ENCODE measurements around the gene HEG1. TPM values are rescaled to one million over a fixed set of nuclear protein-coding genes. Genes with fewer than 3 reads are reported as not detected.

Gene HEG1
- total RNA-seq, 5 donors from 2014 or later (not counting 1 experiment from before 2014, with no cell fraction given) = 22.6 to 27.6 (median 25.6) TPM

GRCh38 chr3:124997303-124998246, 58.2 kb downstream of the HEG1 start:
- no peak overlapping the region for H3K4me3 ChIP-seq (ENCODE audit: control insufficient read depth in 1 of 2, extremely low read depth in 1 of 2, low read length in 1 of 2)
- peaks cover 21 to 30% of the 10 kb centered on the region in 2 experiments for H3K4me1 ChIP-seq (ENCODE audit: control insufficient read depth in 1 of 2, extremely low read depth in 1 of 2, insufficient read depth in 2 of 2, low read length in 2 of 2)
- ATAC-seq (replicated peaks in 1 of 4) (no peak), DNase-seq (no peak)
- H3K36me3 Mint-ChIP-seq = peaks cover 68% of the 10 kb centered on the region
- peaks cover 16 to 22% (median 18%) of the 10 kb centered on the region in 3 donors for H3K4me1 Mint-ChIP-seq
- H3K4me3 Mint-ChIP-seq = no peak overlapping the region
- WGBS (ENCODE audit: insufficient coverage) = 93% methylated on average over 20 of the region's 21 CpGs
- ChIA-PET POLR2A (no interaction called here), CTCF (interaction anchor here in 1 of 2 donors (0.5 kb wide), 1 partner anchor 26 kb away, joined by 7 read pairs; no protein-coding TSS in a partner anchor)
- H3K27me3 Mint-ChIP-seq = no peaks in the 10 kb centered on the region
- H3K9me3 Mint-ChIP-seq = no peaks in the 10 kb centered on the region
- no peak overlapping the region for H3K27ac Mint-ChIP-seq
- no peak overlapping the region for H3K27ac ChIP-seq (ENCODE audit: low read length)
- peaks cover 13 to 73% of the 10 kb centered on the region in 2 donors for H3K36me3 ChIP-seq (ENCODE audit: control insufficient read depth in 2 of 2, extremely low read depth in 1 of 2, insufficient read depth in 1 of 2, low read length in 1 of 2)
- H3K9me3 ChIP-seq = no peaks in the 10 kb centered on the region
- no peaks in the 10 kb centered on the region for H3K27me3 ChIP-seq (replicated peaks in 1 of 2; ENCODE audit: control insufficient read depth in 2 of 2, extremely low read depth in 1 of 2, insufficient read depth in 2 of 2, low read length in 1 of 2)

- no peaks in the 10 kb centered on the region for H3K27me3 Mint-ChIP-seq
Measured at GRCh38 chr3:124995460-124995994, 60.3 kb downstream of the HEG1 start.

GRCh38 chr3:124993466-124993865, 62.3 kb downstream of the HEG1 start:
- H3K36me3 ChIP-seq (ENCODE audit: control insufficient read depth in 2 of 2, extremely low read depth in 1 of 2, insufficient read depth in 1 of 2, low read length in 1 of 2) = peaks cover 17 to 64% of the 10 kb centered on the region in 2 donors
- no peak for ATAC-seq (replicated peaks in 1 of 4)
- WGBS (ENCODE audit: insufficient coverage) = 83% methylated on average over 1 of the region's 7 CpGs
- no peaks in the 10 kb centered on the region for H3K27me3 ChIP-seq (replicated peaks in 1 of 2; ENCODE audit: control insufficient read depth in 2 of 2, extremely low read depth in 1 of 2, insufficient read depth in 2 of 2, low read length in 1 of 2)
- H3K27me3 Mint-ChIP-seq = no peaks in the 10 kb centered on the region
- H3K4me3 ChIP-seq (ENCODE audit: control insufficient read depth in 1 of 2, extremely low read depth in 1 of 2, low read length in 1 of 2) = no peak overlapping the region
- no peak overlapping the region for H3K27ac Mint-ChIP-seq
- ChIA-PET POLR2A (no interaction called here), CTCF (no interaction called here)
- H3K4me3 Mint-ChIP-seq = no peak overlapping the region
- no peak for DNase-seq
- peaks cover 3 to 8% (median 6%) of the 10 kb centered on the region in 3 donors for H3K4me1 Mint-ChIP-seq
- H3K9me3 Mint-ChIP-seq = no peaks in the 10 kb centered on the region
- H3K4me1 ChIP-seq (ENCODE audit: control insufficient read depth in 1 of 2, extremely low read depth in 1 of 2, insufficient read depth in 2 of 2, low read length in 2 of 2) = peaks cover 3 to 9% of the 10 kb centered on the region in 2 experiments
- peaks cover 67% of the 10 kb centered on the region for H3K36me3 Mint-ChIP-seq
- H3K9me3 ChIP-seq = no peaks in the 10 kb centered on the region
- H3K27ac ChIP-seq (ENCODE audit: low read length) = no peak overlapping the region

More at GRCh38 chr3:124995460-124995994, 60.3 kb downstream of the HEG1 start:
- peak overlapping the region in 1 of 2 donors; percentile 22 for H3K27ac Mint-ChIP-seq
- peaks cover 65% of the 10 kb centered on the region for H3K36me3 Mint-ChIP-seq
- no peaks in the 10 kb centered on the region for H3K9me3 Mint-ChIP-seq
- peaks cover 15 to 68% of the 10 kb centered on the region in 2 donors for H3K36me3 ChIP-seq (ENCODE audit: control insufficient read depth in 2 of 2, extremely low read depth in 1 of 2, insufficient read depth in 1 of 2, low read length in 1 of 2)
- ChIA-PET CTCF (interaction anchor here (0.7 to 1.7 kb wide), 17 partner anchors 8 to 448 kb away, joined by 3 to 11 read pairs (median 4); no protein-coding TSS in a partner anchor), POLR2A (interaction anchor here in 1 of 2 donors (0.5 kb wide), 1 partner anchor 475 kb away, joined by 3 read pairs; no protein-coding TSS in a partner anchor)
- no peak overlapping the region for H3K27ac ChIP-seq (ENCODE audit: low read length)
- H3K4me3 ChIP-seq (ENCODE audit: control insufficient read depth in 1 of 2, extremely low read depth in 1 of 2, low read length in 1 of 2) = no peak overlapping the region
- ATAC-seq (replicated peaks in 1 of 4) (peak; percentile 58 to 94 (median 86)), DNase-seq (peak; percentile 12 to 77 (median 50))
- no peaks in the 10 kb centered on the region for H3K27me3 ChIP-seq (replicated peaks in 1 of 2; ENCODE audit: control insufficient read depth in 2 of 2, extremely low read depth in 1 of 2, insufficient read depth in 2 of 2, low read length in 1 of 2)
- H3K4me3 Mint-ChIP-seq = no peak overlapping the region
- H3K4me1 ChIP-seq (ENCODE audit: control insufficient read depth in 1 of 2, extremely low read depth in 1 of 2, insufficient read depth in 2 of 2, low read length in 2 of 2) = peaks cover 9 to 13% of the 10 kb centered on the region in 2 experiments
- no peaks in the 10 kb centered on the region for H3K9me3 ChIP-seq
- peaks cover 3 to 8% (median 6%) of the 10 kb centered on the region in 3 donors for H3K4me1 Mint-ChIP-seq
- WGBS (ENCODE audit: insufficient coverage) = 33% methylated on average over 3 of the region's 6 CpGs

- no peak overlapping the region for H3K27ac Mint-ChIP-seq
- Histone ChIP-seq H3K27ac (ENCODE audit: low read length) (no peak overlapping the region), H3K27me3 (replicated peaks in 1 of 2; ENCODE audit: control insufficient read depth in 2 of 2, extremely low read depth in 1 of 2, insufficient read depth in 2 of 2, low read length in 1 of 2) (no peaks in the 10 kb centered on the region), H3K36me3 (ENCODE audit: control insufficient read depth in 2 of 2, extremely low read depth in 1 of 2, insufficient read depth in 1 of 2, low read length in 1 of 2) (peaks cover 20 to 55% of the 10 kb centered on the region in 2 donors), H3K4me1 (ENCODE audit: control insufficient read depth in 1 of 2, extremely low read depth in 1 of 2, insufficient read depth in 2 of 2, low read length in 2 of 2) (peaks cover 3 to 9% of the 10 kb centered on the region in 2 experiments), H3K4me3 (ENCODE audit: control insufficient read depth in 1 of 2, extremely low read depth in 1 of 2, low read length in 1 of 2) (no peak overlapping the region), H3K9me3 (no peaks in the 10 kb centered on the region)
- H3K4me3 Mint-ChIP-seq = no peak overlapping the region
- H3K36me3 Mint-ChIP-seq = peaks cover 61% of the 10 kb centered on the region
- ATAC-seq (replicated peaks in 1 of 4) = no peak
- no peak for DNase-seq
- ChIA-PET CTCF (interaction anchor here in 1 of 2 donors (0.6 kb wide), 1 partner anchor 538 kb away, joined by 3 read pairs; no protein-coding TSS in a partner anchor), POLR2A (no interaction called here)
- WGBS (ENCODE audit: insufficient coverage) = 100% methylated on average over 3 of the region's 5 CpGs
- no peaks in the 10 kb centered on the region for H3K27me3 Mint-ChIP-seq
- H3K4me1 Mint-ChIP-seq = peaks cover 3 to 8% (median 6%) of the 10 kb centered on the region in 3 donors
- no peaks in the 10 kb centered on the region for H3K9me3 Mint-ChIP-seq
Measured at GRCh38 chr3:124992041-124992440, 63.8 kb downstream of the HEG1 start.

GRCh38 chr3:124986192-124987143, 69.3 kb downstream of the HEG1 start:
- Mint-ChIP-seq H3K4me3 (no peak overlapping the region), H3K36me3 (peaks cover 41% of the 10 kb centered on the region), H3K27ac (no peak overlapping the region), H3K27me3 (no peaks in the 10 kb centered on the region), H3K4me1 (no peaks in the 10 kb centered on the region), H3K9me3 (no peaks in the 10 kb centered on the region)
- WGBS (ENCODE audit: insufficient coverage) = no CpG with 5 or more reads among the region's 7 CpGs
- no peak overlapping the region for H3K4me3 ChIP-seq (ENCODE audit: control insufficient read depth in 1 of 2, extremely low read depth in 1 of 2, low read length in 1 of 2)
- ATAC-seq (replicated peaks in 1 of 4) (no peak), DNase-seq (no peak)
- peaks cover 13 to 40% of the 10 kb centered on the region in 2 donors for H3K36me3 ChIP-seq (ENCODE audit: control insufficient read depth in 2 of 2, extremely low read depth in 1 of 2, insufficient read depth in 1 of 2, low read length in 1 of 2)
- no peaks in the 10 kb centered on the region for H3K27me3 ChIP-seq (replicated peaks in 1 of 2; ENCODE audit: control insufficient read depth in 2 of 2, extremely low read depth in 1 of 2, insufficient read depth in 2 of 2, low read length in 1 of 2)
- H3K4me1 ChIP-seq (ENCODE audit: control insufficient read depth in 1 of 2, extremely low read depth in 1 of 2, insufficient read depth in 2 of 2, low read length in 2 of 2) = no peaks in the 10 kb centered on the region
- CTCF ChIA-PET = no interaction called here
- no peaks in the 10 kb centered on the region for H3K9me3 ChIP-seq
- no peak overlapping the region for H3K27ac ChIP-seq (ENCODE audit: low read length)
- POLR2A ChIA-PET = no interaction called here

- CTCF ChIA-PET = no interaction called here
Measured at GRCh38 chr3:124985349-124985748, 70.4 kb downstream of the HEG1 start.

More at GRCh38 chr3:124985349-124985748, 70.4 kb downstream of the HEG1 start:
- Histone ChIP-seq H3K27ac (ENCODE audit: low read length) (no peak overlapping the region), H3K36me3 (ENCODE audit: control insufficient read depth in 2 of 2, extremely low read depth in 1 of 2, insufficient read depth in 1 of 2, low read length in 1 of 2) (peaks cover 12 to 33% of the 10 kb centered on the region in 2 donors), H3K27me3 (replicated peaks in 1 of 2; ENCODE audit: control insufficient read depth in 2 of 2, extremely low read depth in 1 of 2, insufficient read depth in 2 of 2, low read length in 1 of 2) (no peaks in the 10 kb centered on the region), H3K4me1 (ENCODE audit: control insufficient read depth in 1 of 2, extremely low read depth in 1 of 2, insufficient read depth in 2 of 2, low read length in 2 of 2) (no peaks in the 10 kb centered on the region), H3K9me3 (no peaks in the 10 kb centered on the region), H3K4me3 (ENCODE audit: control insufficient read depth in 1 of 2, extremely low read depth in 1 of 2, low read length in 1 of 2) (no peak overlapping the region)
- no peaks in the 10 kb centered on the region for H3K9me3 Mint-ChIP-seq
- POLR2A ChIA-PET = no interaction called here
- DNase-seq (no peak), ATAC-seq (replicated peaks in 1 of 4) (no peak)
- no peaks in the 10 kb centered on the region for H3K27me3 Mint-ChIP-seq
- peaks cover 35% of the 10 kb centered on the region for H3K36me3 Mint-ChIP-seq
- no peaks in the 10 kb centered on the region for H3K4me1 Mint-ChIP-seq
- H3K4me3 Mint-ChIP-seq = no peak overlapping the region
- H3K27ac Mint-ChIP-seq = no peak overlapping the region
- 93% methylated on average over 3 of the region's 4 CpGs for WGBS (ENCODE audit: insufficient coverage)

All from T-cell (primary cell).